Measurements from ENCODE around the gene GTF3C4.
"Not testable (repeated sequence)": the region's sequence is repeated elsewhere in the genome, so short reads cannot be mapped to it uniquely, and the experiment has no call there.

GRCh38 chr9:132718381-132718928 lies 48.2 kb downstream of the GTF3C4 start:
- TF ChIP-seq SMC3 (IDR thresholded peaks at IDR 0.05; ENCODE audit: borderline replicate concordance, low read length); ZNF207 (IDR thresholded peaks at IDR 0.05; ENCODE audit: borderline replicate concordance); MEF2A (IDR thresholded peaks at IDR 0.05; ENCODE audit: insufficient read depth, low read depth, low read length); MAX (IDR thresholded peaks at IDR 0.05; ENCODE audit: low read depth, low read length); CTCF (IDR thresholded peaks at IDR 0.05 in 2 of 3, conservative IDR thresholded peaks at IDR 0.05 in 1 of 3; ENCODE audit: control insufficient read depth in 2 of 3, extremely low read depth in 1 of 3, insufficient read depth in 1 of 3, low read depth in 3 of 3, low read length in 3 of 3); SPI1 (IDR thresholded peaks at IDR 0.05; ENCODE audit: borderline replicate concordance, insufficient read depth, low read depth, low read length); EZH2 (IDR thresholded peaks at IDR 0.05; ENCODE audit: borderline replicate concordance, control insufficient read depth, low read depth, low read length); POLR2A (IDR thresholded peaks at IDR 0.05; ENCODE audit: low read depth, low read length); DPF2 (IDR thresholded peaks at IDR 0.05): not testable (repeated sequence)
